Skeletal muscle tissue (tissue), 4 donors: Measurements from ENCODE around the gene AGBL2. TPM values are rescaled to one million over a fixed set of nuclear protein-coding genes. Genes with fewer than 3 reads are reported as not detected.
A peak's percentile ranks its signal among the peaks of the same experiment; 100 is the strongest.
"Not testable (repeated sequence)": the region's sequence is repeated elsewhere in the genome, so short reads cannot be mapped to it uniquely, and the experiment has no call there.

Source experiments
- H3K27ac ChIP-seq: one replicate; pipeline ENCODE4 v1.7.0; 2013; ENCODE audit warnings: mild to moderate bottlenecking, low read depth, low read length, inconsistent platforms
- H3K27me3 ChIP-seq, 3 donors: one replicate each; pipeline ENCODE4 v1.7.0; 2013; ENCODE audit warnings: low read length in 3 of 3; ENCODE audit not compliant: control insufficient read depth in 3 of 3, insufficient read depth in 3 of 3
- H3K36me3 ChIP-seq, 3 donors: one replicate each; pipeline ENCODE4 v1.7.0; 2013; ENCODE audit warnings: low read length in 3 of 3; ENCODE audit not compliant: control insufficient read depth in 3 of 3, insufficient read depth in 3 of 3
- H3K4me1 ChIP-seq, 3 donors: one replicate each; pipeline ENCODE4 v1.7.0; 2013; ENCODE audit warnings: low read length in 3 of 3, mild to moderate bottlenecking in 3 of 3; ENCODE audit not compliant: control insufficient read depth in 3 of 3, insufficient read depth in 3 of 3
- H3K4me3 ChIP-seq, 3 donors: one replicate each; pipeline ENCODE4 v1.7.0; 2013; ENCODE audit warnings: low read length in 3 of 3
- H3K9ac ChIP-seq, 3 donors: one replicate each; pipeline ENCODE4 v1.7.0; 2013; ENCODE audit warnings: low read length in 3 of 3, mild to moderate bottlenecking in 3 of 3, moderate library complexity in 2 of 3, low read depth in 1 of 3
- H3K9me3 ChIP-seq, 3 donors: one replicate each; pipeline ENCODE4 v1.7.0; 2013; ENCODE audit warnings: low read length in 3 of 3; ENCODE audit not compliant: control insufficient read depth in 3 of 3
- total RNA-seq: library from RNA; depleted of rRNA; stranded (reverse); fragments of >200 nt; gene quantifications from one replicate; pipeline ENCODE4 v1.2.3, GENCODE V29; 2014
- donor health status: Osteomylitis.

Gene AGBL2, protein sequence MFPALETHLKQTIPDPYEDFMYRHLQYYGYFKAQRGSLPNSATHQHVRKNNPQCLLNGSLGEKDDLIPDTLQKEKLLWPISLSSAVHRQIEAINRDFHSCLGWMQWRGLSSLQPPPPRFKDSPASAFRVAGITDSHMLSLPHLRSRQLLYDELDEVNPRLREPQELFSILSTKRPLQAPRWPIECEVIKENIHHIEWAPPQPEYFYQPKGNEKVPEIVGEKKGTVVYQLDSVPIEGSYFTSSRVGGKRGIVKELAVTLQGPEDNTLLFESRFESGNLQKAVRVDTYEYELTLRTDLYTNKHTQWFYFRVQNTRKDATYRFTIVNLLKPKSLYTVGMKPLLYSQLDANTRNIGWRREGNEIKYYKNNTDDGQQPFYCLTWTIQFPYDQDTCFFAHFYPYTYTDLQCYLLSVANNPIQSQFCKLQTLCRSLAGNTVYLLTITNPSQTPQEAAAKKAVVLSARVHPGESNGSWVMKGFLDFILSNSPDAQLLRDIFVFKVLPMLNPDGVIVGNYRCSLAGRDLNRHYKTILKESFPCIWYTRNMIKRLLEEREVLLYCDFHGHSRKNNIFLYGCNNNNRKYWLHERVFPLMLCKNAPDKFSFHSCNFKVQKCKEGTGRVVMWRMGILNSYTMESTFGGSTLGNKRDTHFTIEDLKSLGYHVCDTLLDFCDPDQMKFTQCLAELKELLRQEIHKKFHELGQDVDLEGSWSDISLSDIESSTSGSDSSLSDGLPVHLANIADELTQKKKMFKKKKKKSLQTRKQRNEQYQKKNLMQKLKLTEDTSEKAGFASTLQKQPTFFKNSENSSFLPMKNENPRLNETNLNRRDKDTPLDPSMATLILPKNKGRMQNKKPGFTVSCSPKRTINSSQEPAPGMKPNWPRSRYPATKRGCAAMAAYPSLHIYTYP
- total RNA-seq, result 2.6 TPM

DNA sequence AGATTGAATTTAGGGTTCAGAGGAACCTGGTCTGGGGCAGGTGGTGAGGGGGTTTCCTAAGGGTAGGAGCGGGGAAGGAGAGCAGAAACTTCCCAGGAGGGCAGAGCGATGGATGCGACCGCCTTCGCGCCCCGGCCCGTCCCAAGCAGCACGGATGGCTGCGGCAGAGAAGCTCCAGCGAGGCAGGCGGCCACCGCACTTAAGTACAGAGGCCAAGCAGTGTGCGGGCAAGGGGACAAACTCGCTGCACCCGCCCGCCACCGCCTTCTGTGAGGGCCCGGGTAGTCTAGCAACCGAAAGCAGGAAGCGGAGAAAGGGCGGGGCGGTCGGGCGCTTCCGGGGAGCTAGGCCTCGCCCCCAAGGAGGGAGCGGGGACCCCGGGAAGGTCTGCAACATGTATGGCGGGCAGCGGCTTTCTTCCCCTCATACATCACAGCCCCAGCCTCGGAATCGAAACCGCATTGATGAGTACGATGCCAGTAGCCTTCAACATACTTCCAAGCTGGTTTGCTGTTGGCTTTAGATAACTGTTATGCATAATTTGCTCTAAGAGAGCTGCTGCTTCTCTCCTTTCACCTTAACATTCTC, at the start of gene AGBL2:
Gene AGBL2 (minus strand): TSS at position 288 of the 588 bp plus-strand sequence. CDS start 719 bp downstream, outside the sequence.
- Histone ChIP-seq H3K27ac (peak within 1 kb of the TSS; percentile 8), H3K4me1 (peaks cover 4 to 11% (median 5%) of the 10 kb centered on the region in 3 donors), H3K4me3 (peak within 1 kb of the TSS; percentile 67 to 88 (median 85)), H3K9me3 (no peaks in the 10 kb centered on the region), H3K9ac (peak within 1 kb of the TSS; percentile 58 to 79 (median 74)), H3K27me3 (no peaks in the 10 kb centered on the region), H3K36me3 (peaks cover 18 to 33% (median 28%) of the 10 kb centered on the region in 3 donors)

DNA sequence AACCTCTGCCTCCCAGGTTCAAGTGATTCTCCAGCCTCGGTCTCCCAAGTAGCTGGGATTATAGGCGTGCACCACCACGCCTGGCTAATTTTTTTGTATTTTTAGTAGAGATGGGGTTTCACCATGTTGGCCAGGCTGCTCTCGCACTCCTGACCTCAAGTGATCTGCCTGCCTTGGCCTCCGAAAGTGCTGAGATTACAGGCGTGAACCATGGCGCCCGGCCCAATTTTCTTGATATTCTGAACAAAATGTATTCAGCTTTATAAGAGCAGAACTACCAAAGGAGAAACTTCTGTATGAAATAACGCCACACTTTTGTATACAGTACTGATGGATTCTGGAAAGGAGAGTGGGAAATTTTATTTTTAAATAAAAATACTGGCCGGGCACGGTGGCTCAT, 44.1 kb upstream of the AGBL2 start:
- H3K27ac ChIP-seq, H3K4me3 ChIP-seq, H3K27me3 ChIP-seq, H3K9ac ChIP-seq, H3K4me1 ChIP-seq, H3K9me3 ChIP-seq: not testable (repeated sequence)
- H3K36me3 ChIP-seq, result peaks cover 27 to 43% (median 42%) of the 10 kb centered on the region in 3 donors

DNA sequence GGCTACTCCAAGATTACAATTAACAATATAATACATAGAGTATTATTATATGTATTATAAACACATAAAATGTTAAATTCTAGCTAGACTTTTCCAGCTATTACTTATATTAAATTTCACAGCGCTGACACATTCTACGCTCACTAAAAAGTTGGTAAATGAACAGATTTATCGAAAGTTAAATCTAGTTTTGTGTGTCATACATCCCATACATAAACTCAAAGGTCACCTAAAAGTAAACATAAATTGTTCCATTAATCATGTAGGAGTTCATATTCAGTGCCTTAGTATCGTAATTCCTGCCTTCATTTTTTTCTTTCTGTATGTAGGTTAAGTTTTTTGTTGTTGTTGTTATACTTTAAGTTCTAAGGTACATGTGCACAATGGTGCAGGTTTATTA, 41.0 kb upstream of the AGBL2 start:
- H3K9ac ChIP-seq, result no peak overlapping the region
- H3K36me3 ChIP-seq, result peaks cover 41 to 54% (median 47%) of the 10 kb centered on the region in 3 donors
- no peaks in the 10 kb centered on the region for H3K27me3 ChIP-seq
- no peak overlapping the region for H3K27ac ChIP-seq
- no peaks in the 10 kb centered on the region for H3K9me3 ChIP-seq
- no peak overlapping the region for H3K4me3 ChIP-seq
- H3K4me1 ChIP-seq, result no peaks in the 10 kb centered on the region

DNA sequence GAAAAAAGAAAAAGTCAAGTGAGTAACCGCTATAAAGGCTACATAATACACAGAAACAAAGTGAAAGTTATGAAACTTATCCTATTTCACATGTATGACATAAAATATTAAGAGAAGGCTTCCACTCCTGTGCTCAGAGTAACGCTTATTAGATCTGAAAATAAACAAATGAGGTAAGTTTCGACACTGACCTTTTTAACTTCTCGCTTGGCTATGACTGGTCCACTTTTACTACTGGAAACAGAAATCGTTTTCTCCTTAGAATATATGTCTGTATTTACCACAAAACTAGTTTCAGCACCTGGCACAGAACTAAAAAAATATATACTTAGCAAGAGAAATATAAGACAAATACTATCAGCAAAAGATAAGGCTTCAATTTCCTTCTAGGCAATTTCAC, 35.6 kb upstream of the AGBL2 start:
- Histone ChIP-seq H3K27me3 (no peaks in the 10 kb centered on the region), H3K9ac (no peak overlapping the region), H3K36me3 (peaks cover 60 to 66% (median 66%) of the 10 kb centered on the region in 3 donors), H3K4me3 (no peak overlapping the region), H3K27ac (no peak overlapping the region), H3K4me1 (no peaks in the 10 kb centered on the region), H3K9me3 (no peaks in the 10 kb centered on the region)

DNA sequence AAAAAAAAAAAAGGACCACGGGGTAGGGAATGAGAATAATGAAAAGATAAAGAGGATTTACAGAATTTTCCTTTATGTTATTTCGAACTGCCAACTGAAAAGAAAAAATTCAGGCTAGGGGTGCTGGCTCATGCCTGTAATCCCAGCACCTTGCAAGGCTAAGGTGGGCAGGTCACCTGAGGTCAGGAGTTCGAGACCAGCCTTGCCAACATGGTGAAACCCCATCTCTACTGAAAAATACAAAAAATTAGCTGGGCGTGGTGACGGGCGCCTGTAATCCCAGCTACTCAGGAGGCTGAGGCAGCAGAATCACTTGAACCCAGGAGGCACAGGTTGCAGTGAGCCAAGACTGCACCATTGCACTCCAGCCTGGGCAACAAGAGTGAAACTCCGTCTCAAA, 27.3 kb upstream of the AGBL2 start:
- H3K4me1 ChIP-seq, H3K9me3 ChIP-seq, H3K4me3 ChIP-seq, H3K9ac ChIP-seq, H3K27me3 ChIP-seq, H3K27ac ChIP-seq: not testable (repeated sequence)
- H3K36me3 ChIP-seq, result peaks cover 52 to 74% (median 69%) of the 10 kb centered on the region in 3 donors

DNA sequence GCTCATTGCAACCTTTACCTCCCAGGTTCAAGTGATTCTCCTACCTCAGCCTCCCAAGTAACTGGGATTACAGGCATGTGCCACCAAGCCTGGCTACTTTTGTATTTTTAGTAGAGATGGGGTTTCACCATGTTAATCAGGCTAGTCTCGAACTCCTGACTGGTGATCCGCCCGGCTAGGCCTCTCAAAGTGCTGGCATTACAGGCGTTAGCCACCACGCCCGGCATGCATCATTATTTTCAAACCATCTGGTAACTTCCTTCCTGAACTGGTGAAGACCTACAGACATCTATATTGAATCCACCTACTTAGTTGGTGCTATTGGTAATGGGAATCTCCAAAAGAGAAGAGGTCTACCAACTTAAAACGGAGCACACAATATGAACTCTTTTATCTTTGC, 22.6 kb upstream of the AGBL2 start:
- not testable (repeated sequence) for H3K9ac ChIP-seq, H3K27ac ChIP-seq, H3K4me3 ChIP-seq, H3K4me1 ChIP-seq, H3K27me3 ChIP-seq, H3K9me3 ChIP-seq
- peaks cover 41 to 67% (median 58%) of the 10 kb centered on the region in 3 donors for H3K36me3 ChIP-seq

DNA sequence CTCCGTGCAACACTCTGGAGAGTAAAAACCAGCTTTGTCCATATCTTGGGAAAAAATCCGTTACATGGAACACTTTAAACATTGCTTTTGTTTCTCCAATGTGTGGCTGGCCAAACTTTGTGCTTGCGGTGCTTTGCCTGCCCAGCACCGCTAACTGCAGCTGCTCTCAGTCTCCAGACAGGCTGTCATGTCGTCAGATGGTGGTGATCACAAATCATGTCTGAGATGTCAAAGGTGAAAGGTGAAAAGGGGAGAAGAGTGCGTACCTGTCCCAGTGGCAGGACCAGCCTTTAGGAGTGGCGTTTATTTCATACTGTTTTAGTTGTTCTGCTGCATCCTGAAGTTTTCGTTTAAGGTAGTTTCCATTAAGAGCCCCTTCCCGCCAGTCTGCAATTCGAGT, 17.1 kb upstream of the AGBL2 start:
- no peaks in the 10 kb centered on the region for H3K27me3 ChIP-seq
- H3K4me3 ChIP-seq, result no peak overlapping the region
- H3K36me3 ChIP-seq, result peaks cover 59 to 78% (median 75%) of the 10 kb centered on the region in 3 donors
- H3K27ac ChIP-seq, result no peak overlapping the region
- H3K9me3 ChIP-seq, result no peaks in the 10 kb centered on the region
- H3K4me1 ChIP-seq, result no peaks in the 10 kb centered on the region
- H3K9ac ChIP-seq, result no peak overlapping the region

DNA sequence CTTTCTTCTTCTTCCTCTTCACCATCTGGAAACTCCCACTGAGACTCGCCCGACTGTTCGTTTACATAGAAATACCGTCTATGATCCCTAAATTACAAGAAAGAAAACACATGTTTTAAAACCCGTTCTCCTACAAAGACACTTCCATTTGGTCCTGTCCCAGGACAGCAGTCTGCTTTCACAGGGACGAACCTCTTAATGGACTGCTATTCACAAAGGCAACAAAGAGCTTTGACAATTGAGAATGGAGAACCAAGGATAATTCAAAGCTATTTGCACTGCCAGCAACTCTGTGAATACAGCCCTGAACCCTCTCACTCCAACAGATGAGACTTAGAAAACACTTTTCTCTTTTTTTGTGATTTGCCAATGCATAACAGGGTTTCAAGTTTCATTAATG, 16.3 kb upstream of the AGBL2 start:
- H3K27me3 ChIP-seq, result no peaks in the 10 kb centered on the region
- H3K9ac ChIP-seq, result no peak overlapping the region
- peaks cover 59 to 81% (median 80%) of the 10 kb centered on the region in 3 donors for H3K36me3 ChIP-seq
- no peak overlapping the region for H3K4me3 ChIP-seq
- no peaks in the 10 kb centered on the region for H3K4me1 ChIP-seq
- H3K9me3 ChIP-seq, result no peaks in the 10 kb centered on the region
- no peak overlapping the region for H3K27ac ChIP-seq

DNA sequence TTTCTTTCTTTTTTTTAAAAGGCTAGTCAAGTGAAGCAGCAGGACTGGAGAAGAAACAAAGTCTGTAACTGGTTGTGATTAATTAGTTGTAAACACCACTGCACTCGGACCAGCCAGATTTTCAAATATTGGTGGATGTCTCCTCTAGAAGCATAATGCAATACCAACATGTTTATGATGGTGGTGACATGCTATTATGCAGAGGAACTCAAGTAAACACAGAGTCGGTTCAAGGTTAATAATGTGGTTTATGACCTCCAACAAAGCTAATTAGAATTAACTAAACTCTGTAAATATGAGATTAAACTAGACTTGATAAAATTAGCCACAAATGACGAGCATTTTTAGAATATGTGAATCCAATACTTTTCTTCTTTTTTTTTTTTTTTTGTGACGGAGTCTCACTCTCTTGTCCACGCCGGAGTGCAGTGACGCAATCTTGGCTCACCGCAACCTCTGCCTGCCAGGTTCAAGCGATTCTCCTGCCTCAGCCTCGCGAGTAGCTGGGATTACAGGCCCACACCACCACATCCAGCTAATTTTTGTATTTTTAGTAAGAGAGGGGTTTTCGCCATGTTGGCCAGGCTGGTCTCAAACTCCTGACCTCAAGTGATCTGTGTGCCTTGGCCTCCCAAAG, 11.8 kb upstream of the AGBL2 start:
- no peak overlapping the region for H3K27ac ChIP-seq
- H3K9me3 ChIP-seq, result no peaks in the 10 kb centered on the region
- no peak overlapping the region for H3K4me3 ChIP-seq
- H3K27me3 ChIP-seq, result no peaks in the 10 kb centered on the region
- H3K9ac ChIP-seq, result no peak overlapping the region
- peaks cover 61 to 75% (median 75%) of the 10 kb centered on the region in 3 donors for H3K36me3 ChIP-seq
- peaks cover 0 to 2% (median 0%) of the 10 kb centered on the region in 3 donors for H3K4me1 ChIP-seq
